ENCODE data around the gene FLRT1. TPM values are rescaled to one million over a fixed set of nuclear protein-coding genes. Genes with fewer than 3 reads are reported as not detected.

The FLRT1 gene
- total RNA-seq, 4 donors from 2014 or later: 0.08 to 0.62 (median 0.15) TPM; not detected in 1

DNA sequence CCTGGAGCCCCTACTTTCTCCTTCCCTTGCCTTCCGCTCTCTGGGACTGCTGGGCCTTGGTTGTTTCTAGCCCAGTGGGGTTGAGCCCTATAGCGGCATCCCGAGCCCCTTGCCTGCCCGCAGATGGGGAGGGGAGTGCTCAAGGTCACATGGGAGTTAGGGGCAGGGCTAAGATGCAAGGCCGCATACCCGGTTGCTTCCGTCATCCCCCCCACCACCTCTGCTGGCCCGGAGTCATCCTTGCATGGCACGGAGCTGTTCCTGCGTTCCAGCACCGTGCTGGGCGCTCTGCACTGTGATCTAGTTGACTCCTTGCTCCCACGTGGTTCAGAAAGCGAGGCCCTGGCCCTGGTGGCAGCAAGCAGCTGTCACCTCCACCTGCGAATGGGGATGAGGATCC lies 18.0 kb downstream of the FLRT1 start:
- no peak for TF ChIP-seq POLR2A (IDR thresholded peaks at IDR 0.05)
- TF ChIP-seq, protein P1, sequence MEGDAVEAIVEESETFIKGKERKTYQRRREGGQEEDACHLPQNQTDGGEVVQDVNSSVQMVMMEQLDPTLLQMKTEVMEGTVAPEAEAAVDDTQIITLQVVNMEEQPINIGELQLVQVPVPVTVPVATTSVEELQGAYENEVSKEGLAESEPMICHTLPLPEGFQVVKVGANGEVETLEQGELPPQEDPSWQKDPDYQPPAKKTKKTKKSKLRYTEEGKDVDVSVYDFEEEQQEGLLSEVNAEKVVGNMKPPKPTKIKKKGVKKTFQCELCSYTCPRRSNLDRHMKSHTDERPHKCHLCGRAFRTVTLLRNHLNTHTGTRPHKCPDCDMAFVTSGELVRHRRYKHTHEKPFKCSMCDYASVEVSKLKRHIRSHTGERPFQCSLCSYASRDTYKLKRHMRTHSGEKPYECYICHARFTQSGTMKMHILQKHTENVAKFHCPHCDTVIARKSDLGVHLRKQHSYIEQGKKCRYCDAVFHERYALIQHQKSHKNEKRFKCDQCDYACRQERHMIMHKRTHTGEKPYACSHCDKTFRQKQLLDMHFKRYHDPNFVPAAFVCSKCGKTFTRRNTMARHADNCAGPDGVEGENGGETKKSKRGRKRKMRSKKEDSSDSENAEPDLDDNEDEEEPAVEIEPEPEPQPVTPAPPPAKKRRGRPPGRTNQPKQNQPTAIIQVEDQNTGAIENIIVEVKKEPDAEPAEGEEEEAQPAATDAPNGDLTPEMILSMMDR (IDR thresholded peaks at IDR 0.05): no peak
- no peak overlapping the region for H3K4me3 ChIP-seq (ENCODE audit: low read depth, poor library complexity, severe bottlenecking)
- intact Hi-C loops (cut with DNase I; ENCODE audit: low total_unique reads): no loop called here
- 82 to 100% methylated on average over 2 to 13 of the region's 15 CpGs for WGBS, 2 donors
- no peak for DNase-seq (ENCODE audit: low spot score in 2 of 2)

DNA sequence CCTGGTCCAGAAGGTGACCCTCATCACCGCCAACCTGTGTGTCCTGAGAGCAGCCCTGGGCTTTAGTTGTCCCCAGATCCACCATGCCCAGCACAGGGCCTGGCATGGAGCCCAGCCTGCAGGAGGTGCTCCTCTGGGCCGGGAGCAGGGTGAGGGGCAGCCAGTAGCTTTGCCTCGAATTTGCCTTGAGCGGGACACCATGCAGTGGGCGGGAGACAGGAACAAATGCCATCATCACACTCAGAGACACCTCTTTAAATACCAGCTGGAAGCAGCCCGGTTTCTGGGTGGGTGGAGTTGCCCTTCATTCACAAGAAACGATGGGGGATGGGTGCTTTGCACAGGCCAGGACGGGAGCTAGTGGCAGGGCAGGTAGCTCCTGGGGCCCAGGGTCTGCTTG lies 19.3 kb downstream of the FLRT1 start:
- no peak for DNase-seq (ENCODE audit: low spot score in 2 of 2)
- WGBS, 2 donors: 48 to 53% methylated on average over 7 to 8 of the region's 8 CpGs
- intact Hi-C loops (cut with DNase I; ENCODE audit: low total_unique reads): no loop called here
- no peak for TF ChIP-seq POLR2A (IDR thresholded peaks at IDR 0.05)
- TF ChIP-seq, protein P1 (IDR thresholded peaks at IDR 0.05): no peak
- no peak overlapping the region for H3K4me3 ChIP-seq (ENCODE audit: low read depth, poor library complexity, severe bottlenecking)

DNA sequence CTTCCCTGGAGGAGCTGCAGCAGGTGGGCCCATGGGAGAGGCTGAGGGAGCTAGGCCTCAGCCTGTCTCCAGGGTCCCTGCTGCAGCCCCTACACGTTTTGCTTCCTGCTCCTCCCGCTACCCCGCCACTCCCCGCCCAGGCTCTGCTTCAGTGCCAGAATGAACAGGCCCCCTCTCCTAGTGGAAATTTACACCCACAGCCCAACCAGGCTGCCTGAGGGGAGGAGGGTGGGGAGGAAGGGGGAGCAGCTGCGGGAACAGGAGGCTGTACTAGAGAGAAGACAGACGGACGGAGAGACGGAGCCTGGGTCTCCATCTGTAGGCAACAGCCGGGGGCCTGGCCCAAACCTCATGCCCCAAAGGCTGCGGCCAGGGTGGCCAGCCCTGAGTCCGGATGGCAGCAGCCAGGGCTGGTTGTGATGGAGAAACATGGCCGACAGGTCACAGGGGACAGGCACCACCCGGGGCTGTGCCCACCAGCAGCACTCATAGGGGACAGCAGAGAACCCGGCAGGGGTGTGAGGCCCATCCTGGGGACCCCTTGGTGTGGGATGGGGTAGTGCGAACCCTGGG lies 20.6 kb downstream of the FLRT1 start:
- H3K4me3 ChIP-seq (ENCODE audit: low read depth, poor library complexity, severe bottlenecking): no peak overlapping the region
- no peak for TF ChIP-seq POLR2A (IDR thresholded peaks at IDR 0.05)
- TF ChIP-seq, protein P1 (IDR thresholded peaks at IDR 0.05): no peak
- WGBS, 2 donors: 69 to 76% methylated on average over 15 of the region's 15 CpGs
- no peak for DNase-seq (ENCODE audit: low spot score in 2 of 2)
- intact Hi-C loops (cut with DNase I; ENCODE audit: low total_unique reads): no loop called here

DNA sequence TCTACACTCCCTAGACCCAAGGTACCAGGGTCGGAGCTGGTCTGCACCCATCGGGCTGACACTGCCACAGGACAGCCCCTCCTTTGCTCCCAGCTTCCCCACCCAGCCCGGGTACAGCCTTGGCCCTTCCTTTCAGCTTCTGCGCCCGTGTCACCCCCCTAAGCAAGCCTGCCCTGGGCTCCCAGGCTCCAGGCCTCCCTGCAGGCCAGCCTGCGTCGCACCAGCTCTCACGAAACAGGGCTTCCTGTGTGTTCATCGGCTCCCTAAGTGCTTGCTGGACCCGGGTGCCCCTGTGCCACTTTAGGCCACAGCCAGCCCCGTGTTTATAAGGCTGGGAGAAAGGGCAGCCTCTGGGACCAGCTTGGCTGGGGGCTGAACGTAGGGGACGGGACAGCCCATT lies 21.1 kb downstream of the FLRT1 start:
- WGBS, 2 donors: 86 to 94% methylated on average over 13 of the region's 13 CpGs
- intact Hi-C loops (cut with DNase I; ENCODE audit: low total_unique reads): no loop called here
- TF ChIP-seq, protein P1 (IDR thresholded peaks at IDR 0.05): no peak
- TF ChIP-seq POLR2A (IDR thresholded peaks at IDR 0.05): no peak
- no peak for DNase-seq (ENCODE audit: low spot score in 2 of 2)
- H3K4me3 ChIP-seq (ENCODE audit: low read depth, poor library complexity, severe bottlenecking): no peak overlapping the region

DNA sequence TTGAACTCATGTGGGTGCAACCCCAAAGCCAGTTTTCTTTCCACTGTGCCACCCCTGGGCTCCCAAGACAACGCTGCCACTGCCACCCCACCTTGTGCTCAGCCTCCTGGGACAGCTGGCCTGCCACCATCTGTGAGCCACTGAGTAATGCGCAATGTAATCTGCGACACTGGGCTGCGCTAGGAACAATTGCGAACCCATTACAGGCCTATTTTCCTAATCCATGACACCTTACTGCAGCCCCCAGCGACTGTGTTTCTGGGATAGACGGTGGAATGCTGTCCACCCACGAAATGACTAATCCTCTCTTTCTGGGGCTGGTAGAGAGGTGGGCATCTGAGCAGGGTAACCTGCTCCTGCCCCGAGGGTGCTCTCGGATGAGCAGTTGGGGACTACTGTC lies 22.2 kb downstream of the FLRT1 start:
- intact Hi-C loops (cut with DNase I; ENCODE audit: low total_unique reads): no loop called here
- TF ChIP-seq, protein P1 (IDR thresholded peaks at IDR 0.05): no peak
- TF ChIP-seq POLR2A (IDR thresholded peaks at IDR 0.05): no peak
- 91 to 94% methylated on average over 10 of the region's 10 CpGs for WGBS, 2 donors
- DNase-seq (ENCODE audit: low spot score in 2 of 2): no peak
- H3K4me3 ChIP-seq (ENCODE audit: low read depth, poor library complexity, severe bottlenecking): no peak overlapping the region

DNA sequence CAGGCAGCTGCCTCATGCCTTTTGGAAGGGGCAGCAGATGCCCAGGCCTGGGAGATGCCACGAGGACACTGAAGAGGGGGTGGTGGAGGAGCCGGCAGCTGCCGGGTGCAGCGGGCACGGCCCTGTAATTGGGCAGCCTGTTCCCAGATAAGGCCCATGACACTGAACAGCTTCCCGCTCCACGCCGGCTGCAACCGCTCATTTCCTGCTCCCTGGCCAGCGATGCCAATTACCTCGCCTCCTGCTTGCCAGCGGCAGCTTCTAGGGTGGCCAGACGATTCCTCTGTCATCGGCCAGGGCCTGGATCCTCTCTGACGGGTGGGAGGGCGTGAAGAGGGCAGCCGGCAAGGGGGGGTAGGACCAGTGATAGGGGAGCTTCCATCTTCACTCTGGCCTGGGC lies 22.8 kb downstream of the FLRT1 start:
- 80 to 91% methylated on average over 14 to 17 of the region's 17 CpGs for WGBS, 2 donors
- TF ChIP-seq, protein P1 (IDR thresholded peaks at IDR 0.05): no peak
- TF ChIP-seq POLR2A (IDR thresholded peaks at IDR 0.05): no peak
- H3K4me3 ChIP-seq (ENCODE audit: low read depth, poor library complexity, severe bottlenecking): no peak overlapping the region
- intact Hi-C loops (cut with DNase I; ENCODE audit: low total_unique reads): no loop called here
- DNase-seq (ENCODE audit: low spot score in 2 of 2): no peak

All from lower leg skin (tissue), 4 donors.